Thoracic aorta (tissue), 2 donors: ENCODE data around the gene LUZP2. TPM values are rescaled to one million over a fixed set of nuclear protein-coding genes. Genes with fewer than 3 reads are reported as not detected.

Source experiments
- ATAC-seq: fragments of 150-250 bp; one replicate; pipeline ENCODE4 v1.8.0; 2017; ENCODE audit warnings: low read depth; ENCODE audit not compliant: insufficient number of reproducible peaks, low FRiP score
- DNase-seq: peaks from one replicate; pipeline ENCODE4 v3.0.0-alpha.2; 2020; ENCODE audit warnings: low spot score
- H3K27ac ChIP-seq, 2 donors: fragments of 200-600 bp; sonication (generic); 1 replicate in 1 of 2; 2 replicates in 1 of 2; pipeline ENCODE4 v1.5.1; 2016; ENCODE audit warnings: mild to moderate bottlenecking in 2 of 2, moderate library complexity in 2 of 2
- H3K27me3 ChIP-seq: fragments of 200-600 bp; sonication (generic); replicated peaks from 2 replicates; pipeline ENCODE4 v1.6.0; 2016; ENCODE audit warnings: mild to moderate bottlenecking; ENCODE audit not compliant: insufficient read depth
- H3K36me3 ChIP-seq: fragments of 200-600 bp; sonication (generic); one replicate; pipeline ENCODE4 v1.5.1; 2016
- H3K4me1 ChIP-seq, 2 donors: fragments of 200-600 bp; sonication (generic); 1 replicate in 1 of 2; 2 replicates in 1 of 2; pipeline versions ENCODE4 v1.5.1 to v1.6.0; 2016; ENCODE audit warnings: low read depth in 2 of 2, mild to moderate bottlenecking in 1 of 2; ENCODE audit not compliant: control insufficient read depth in 1 of 2
- H3K4me3 ChIP-seq: fragments of 200-600 bp; sonication (generic); 2 replicates; pipeline ENCODE4 v1.5.1; 2016; ENCODE audit warnings: mild to moderate bottlenecking
- H3K9me3 ChIP-seq: fragments of 200-600 bp; sonication (generic); 2 replicates; pipeline ENCODE4 v1.5.1; 2016
- total RNA-seq, 2 donors: library from RNA; depleted of rRNA; stranded (reverse); fragments of >200 nt; gene quantifications; one replicate each; pipeline versions ENCODE4 v1.1.0 to v1.2.3, GENCODE V29; 2016
- TF ChIP-seq, protein P1 (sequence below): fragments of 200-600 bp; sonication (generic); IDR thresholded peaks from one replicate; pipeline ENCODE4 v1.5.1; 2019; ENCODE audit warnings: antibody characterized with exemption

LUZP2 gene
- total RNA-seq, 2 donors from 2014 or later = 0.41 TPM; not detected in 1

DNA sequence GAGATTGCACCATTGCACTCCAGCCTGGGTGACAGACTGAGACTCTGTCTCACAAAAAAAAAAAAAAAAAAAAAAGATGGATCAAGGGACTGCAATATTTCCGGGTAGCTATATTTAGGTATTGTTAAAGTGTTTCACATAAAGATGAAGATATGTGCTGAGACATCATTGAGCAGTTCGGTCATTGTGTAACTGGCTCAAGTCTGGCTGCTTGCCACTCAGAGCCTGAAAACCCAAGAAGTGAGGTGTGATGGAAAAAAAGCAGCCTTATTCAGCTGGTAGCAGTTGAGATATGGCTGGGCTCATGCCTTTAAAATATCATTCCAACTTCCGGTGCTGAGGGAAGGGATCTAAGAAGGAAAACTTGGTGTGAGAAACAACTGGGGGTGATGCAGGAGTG, 46.9 kb downstream of the LUZP2 start:
- Histone ChIP-seq H3K4me3 (no peak overlapping the region), H3K36me3 (no peaks in the 10 kb centered on the region), H3K27ac (no peak overlapping the region), H3K4me1 (no peaks in the 10 kb centered on the region), H3K9me3 (no peaks in the 10 kb centered on the region), H3K27me3 (no peaks in the 10 kb centered on the region)
- TF ChIP-seq, protein P1, sequence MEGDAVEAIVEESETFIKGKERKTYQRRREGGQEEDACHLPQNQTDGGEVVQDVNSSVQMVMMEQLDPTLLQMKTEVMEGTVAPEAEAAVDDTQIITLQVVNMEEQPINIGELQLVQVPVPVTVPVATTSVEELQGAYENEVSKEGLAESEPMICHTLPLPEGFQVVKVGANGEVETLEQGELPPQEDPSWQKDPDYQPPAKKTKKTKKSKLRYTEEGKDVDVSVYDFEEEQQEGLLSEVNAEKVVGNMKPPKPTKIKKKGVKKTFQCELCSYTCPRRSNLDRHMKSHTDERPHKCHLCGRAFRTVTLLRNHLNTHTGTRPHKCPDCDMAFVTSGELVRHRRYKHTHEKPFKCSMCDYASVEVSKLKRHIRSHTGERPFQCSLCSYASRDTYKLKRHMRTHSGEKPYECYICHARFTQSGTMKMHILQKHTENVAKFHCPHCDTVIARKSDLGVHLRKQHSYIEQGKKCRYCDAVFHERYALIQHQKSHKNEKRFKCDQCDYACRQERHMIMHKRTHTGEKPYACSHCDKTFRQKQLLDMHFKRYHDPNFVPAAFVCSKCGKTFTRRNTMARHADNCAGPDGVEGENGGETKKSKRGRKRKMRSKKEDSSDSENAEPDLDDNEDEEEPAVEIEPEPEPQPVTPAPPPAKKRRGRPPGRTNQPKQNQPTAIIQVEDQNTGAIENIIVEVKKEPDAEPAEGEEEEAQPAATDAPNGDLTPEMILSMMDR = no peak
- no peak for DNase-seq
- ATAC-seq = no peak

GRCh38 chr11:24556693-24557092, 59.8 kb downstream of the LUZP2 start:
- no peak for DNase-seq
- Histone ChIP-seq H3K9me3 (no peaks in the 10 kb centered on the region), H3K27me3 (no peaks in the 10 kb centered on the region), H3K4me1 (no peaks in the 10 kb centered on the region), H3K4me3 (no peak overlapping the region), H3K36me3 (no peaks in the 10 kb centered on the region), H3K27ac (no peak overlapping the region)
- ATAC-seq = no peak
- TF ChIP-seq, protein P1 = no peak

GRCh38 chr11:24559315-24559714, 62.5 kb downstream of the LUZP2 start:
- Histone ChIP-seq H3K4me1 (no peaks in the 10 kb centered on the region), H3K4me3 (no peak overlapping the region), H3K27ac (no peak overlapping the region), H3K9me3 (no peaks in the 10 kb centered on the region), H3K27me3 (no peaks in the 10 kb centered on the region), H3K36me3 (no peaks in the 10 kb centered on the region)
- no peak for DNase-seq
- ATAC-seq = no peak
- TF ChIP-seq, protein P1 = no peak

GRCh38 chr11:24560324-24560723, 63.5 kb downstream of the LUZP2 start:
- Histone ChIP-seq H3K4me1 (no peaks in the 10 kb centered on the region), H3K27ac (no peak overlapping the region), H3K4me3 (no peak overlapping the region), H3K9me3 (no peaks in the 10 kb centered on the region), H3K36me3 (no peaks in the 10 kb centered on the region), H3K27me3 (no peaks in the 10 kb centered on the region)
- no peak for ATAC-seq
- TF ChIP-seq, protein P1 = no peak
- DNase-seq = no peak

GRCh38 chr11:24567380-24567779, 70.5 kb downstream of the LUZP2 start:
- TF ChIP-seq, protein P1 = no peak
- no peaks in the 10 kb centered on the region for H3K36me3 ChIP-seq
- no peak for ATAC-seq

More at GRCh38 chr11:24567380-24567779, 70.5 kb downstream of the LUZP2 start:
- no peak overlapping the region for H3K4me3 ChIP-seq
- DNase-seq = no peak
- no peaks in the 10 kb centered on the region for H3K4me1 ChIP-seq
- H3K9me3 ChIP-seq = no peaks in the 10 kb centered on the region
- H3K27me3 ChIP-seq = no peaks in the 10 kb centered on the region
- no peak overlapping the region for H3K27ac ChIP-seq
